ENCODE measurements around the gene CIITA.
A peak's percentile ranks its signal among the peaks of the same experiment; 100 is the strongest.

Gene CIITA

GRCh38 chr16:10850478-10850850, 26.5 kb upstream of the CIITA start:
- H3K36me3 ChIP-seq (ENCODE audit: insufficient read depth): no peaks in the 10 kb centered on the region
- peaks cover 24% of the 10 kb centered on the region for H3K4me1 ChIP-seq (ENCODE audit: low read depth, poor library complexity, severe bottlenecking)
- no peaks in the 10 kb centered on the region for H3K79me2 ChIP-seq (ENCODE audit: insufficient read depth, low read depth)
- no peaks in the 10 kb centered on the region for H4K20me1 ChIP-seq (ENCODE audit: insufficient read depth)
- TF ChIP-seq CTCF (conservative IDR thresholded peaks at IDR 0.05; ENCODE audit: low read depth, low read length): no peak
- no peak overlapping the region for H3K27ac ChIP-seq
- H3K9ac ChIP-seq: no peak overlapping the region
- no peak overlapping the region for H3K4me2 ChIP-seq
- no peaks in the 10 kb centered on the region for H3K27me3 ChIP-seq (ENCODE audit: insufficient read depth, low read depth)
- no peak overlapping the region for H2AFZ ChIP-seq (ENCODE audit: low read depth)
- no peak overlapping the region for H3K4me3 ChIP-seq (IDR thresholded peaks at IDR 0.05; ENCODE audit: insufficient read depth, low read depth, low read length)

- Histone ChIP-seq H3K4me3 (IDR thresholded peaks at IDR 0.05; ENCODE audit: insufficient read depth, low read depth, low read length) (no peak overlapping the region), H3K9ac (no peak overlapping the region), H3K4me2 (no peak overlapping the region), H4K20me1 (ENCODE audit: insufficient read depth) (no peaks in the 10 kb centered on the region), H3K4me1 (ENCODE audit: low read depth, poor library complexity, severe bottlenecking) (peaks cover 21% of the 10 kb centered on the region), H3K79me2 (ENCODE audit: insufficient read depth, low read depth) (no peaks in the 10 kb centered on the region), H3K27me3 (ENCODE audit: insufficient read depth, low read depth) (no peaks in the 10 kb centered on the region), H2AFZ (ENCODE audit: low read depth) (no peak overlapping the region), H3K36me3 (ENCODE audit: insufficient read depth) (no peaks in the 10 kb centered on the region), H3K27ac (no peak overlapping the region)
- TF ChIP-seq CTCF (conservative IDR thresholded peaks at IDR 0.05; ENCODE audit: low read depth, low read length): no peak
Observed at GRCh38 chr16:10851512-10851911, 25.5 kb upstream of the CIITA start.

- Histone ChIP-seq H2AFZ (ENCODE audit: low read depth) (no peak overlapping the region), H3K9ac (no peak overlapping the region), H3K27me3 (ENCODE audit: insufficient read depth, low read depth) (no peaks in the 10 kb centered on the region), H3K4me2 (no peak overlapping the region), H3K4me3 (IDR thresholded peaks at IDR 0.05; ENCODE audit: insufficient read depth, low read depth, low read length) (no peak overlapping the region), H3K79me2 (ENCODE audit: insufficient read depth, low read depth) (no peaks in the 10 kb centered on the region), H3K27ac (no peak overlapping the region), H3K36me3 (ENCODE audit: insufficient read depth) (no peaks in the 10 kb centered on the region), H4K20me1 (ENCODE audit: insufficient read depth) (no peaks in the 10 kb centered on the region), H3K4me1 (ENCODE audit: low read depth, poor library complexity, severe bottlenecking) (peaks cover 14% of the 10 kb centered on the region)
- no peak for TF ChIP-seq CTCF (conservative IDR thresholded peaks at IDR 0.05; ENCODE audit: low read depth, low read length)
Observed at GRCh38 chr16:10852286-10852685, 24.7 kb upstream of the CIITA start.

GRCh38 chr16:10852948-10853347, 24.1 kb upstream of the CIITA start:
- no peak for TF ChIP-seq CTCF (conservative IDR thresholded peaks at IDR 0.05; ENCODE audit: low read depth, low read length)
- no peak overlapping the region for H3K4me2 ChIP-seq
- peaks cover 14% of the 10 kb centered on the region for H3K4me1 ChIP-seq (ENCODE audit: low read depth, poor library complexity, severe bottlenecking)
- 0 out of 2 replicates have a peak overlapping the region, but pooled peaks have one; percentile 2 for H2AFZ ChIP-seq (ENCODE audit: low read depth)
- no peaks in the 10 kb centered on the region for H3K36me3 ChIP-seq (ENCODE audit: insufficient read depth)
- H3K27ac ChIP-seq: no peak overlapping the region; the same call in 1 of the 2 replicates
- no peaks in the 10 kb centered on the region for H3K27me3 ChIP-seq (ENCODE audit: insufficient read depth, low read depth)
- no peaks in the 10 kb centered on the region for H3K79me2 ChIP-seq (ENCODE audit: insufficient read depth, low read depth)
- H3K9ac ChIP-seq: no peak overlapping the region
- H3K4me3 ChIP-seq (IDR thresholded peaks at IDR 0.05; ENCODE audit: insufficient read depth, low read depth, low read length): no peak overlapping the region
- no peaks in the 10 kb centered on the region for H4K20me1 ChIP-seq (ENCODE audit: insufficient read depth)

Measured in KMS-11 (cell line).